ENCODE measurements around the gene B4GALNT2.
"Not testable (repeated sequence)": the region's sequence is repeated elsewhere in the genome, so short reads cannot be mapped to it uniquely, and the experiment has no call there.

B4GALNT2 gene

GRCh38 chr17:49183801-49184200, 51.2 kb downstream of the B4GALNT2 start:
- DNase-seq = no peak

- DNase-seq = not testable (repeated sequence)
These were observed 52.0 kb downstream of the B4GALNT2 start for GRCh38 chr17:49184522-49184921.

DNA sequence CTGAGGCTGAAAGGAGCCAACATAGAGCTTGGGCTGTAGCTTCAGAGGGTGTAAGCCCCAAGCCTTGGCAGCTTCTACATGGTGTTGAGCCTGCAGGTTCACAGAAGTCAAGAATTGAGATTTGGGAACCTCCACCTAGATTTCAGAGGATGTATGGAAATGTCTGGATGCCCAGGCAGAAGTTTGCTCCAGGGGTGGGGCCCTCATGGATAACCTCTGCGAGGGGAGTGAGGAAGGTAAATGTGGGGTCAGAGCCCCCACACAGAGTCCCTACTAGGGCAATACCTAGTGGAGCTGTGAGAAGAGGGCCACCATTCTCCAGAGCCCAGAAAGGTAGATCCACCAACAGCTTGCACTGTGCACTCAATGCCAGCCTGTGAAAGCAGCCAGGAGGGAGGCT, 52.8 kb downstream of the B4GALNT2 start:
- DNase-seq = not testable (repeated sequence)

- no peak for DNase-seq
These were observed 54.7 kb downstream of the B4GALNT2 start for GRCh38 chr17:49187301-49187700.

- no peak for DNase-seq
These were observed 58.4 kb downstream of the B4GALNT2 start for GRCh38 chr17:49190932-49191331.

- no peak for DNase-seq
These were observed 58.9 kb downstream of the B4GALNT2 start for GRCh38 chr17:49191409-49191916.

GRCh38 chr17:49191917-49192741, 59.6 kb downstream of the B4GALNT2 start:
- peak; percentile 83 for DNase-seq

GRCh38 chr17:49193513-49194296, 61.1 kb downstream of the B4GALNT2 start:
- DNase-seq = peak; percentile 56

DNA sequence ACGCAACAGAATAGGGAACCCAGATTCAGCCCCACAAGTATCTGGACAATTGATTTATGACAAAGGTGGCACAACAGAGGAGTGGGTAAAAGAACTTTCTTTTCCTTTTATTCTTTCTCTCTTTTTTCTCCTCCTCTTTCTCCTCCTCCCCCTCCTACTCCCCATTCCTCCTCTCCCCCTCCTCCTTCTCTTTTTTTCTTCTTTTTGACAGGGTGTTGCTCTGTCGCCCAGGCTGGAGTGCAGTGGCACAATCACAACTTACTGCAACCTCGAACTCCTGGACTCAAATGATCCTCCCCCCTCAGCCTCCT, 61.7 kb downstream of the B4GALNT2 start:
- no peak for DNase-seq

GRCh38 chr17:49195751-49196150, 63.2 kb downstream of the B4GALNT2 start:
- no peak for DNase-seq

- DNase-seq = no peak
These were observed 64.0 kb downstream of the B4GALNT2 start for GRCh38 chr17:49196520-49196919.

GRCh38 chr17:49197346-49197998, 64.9 kb downstream of the B4GALNT2 start:
- no peak for DNase-seq

- no peak for DNase-seq
These were observed 65.6 kb downstream of the B4GALNT2 start for GRCh38 chr17:49198211-49198610.

DNA sequence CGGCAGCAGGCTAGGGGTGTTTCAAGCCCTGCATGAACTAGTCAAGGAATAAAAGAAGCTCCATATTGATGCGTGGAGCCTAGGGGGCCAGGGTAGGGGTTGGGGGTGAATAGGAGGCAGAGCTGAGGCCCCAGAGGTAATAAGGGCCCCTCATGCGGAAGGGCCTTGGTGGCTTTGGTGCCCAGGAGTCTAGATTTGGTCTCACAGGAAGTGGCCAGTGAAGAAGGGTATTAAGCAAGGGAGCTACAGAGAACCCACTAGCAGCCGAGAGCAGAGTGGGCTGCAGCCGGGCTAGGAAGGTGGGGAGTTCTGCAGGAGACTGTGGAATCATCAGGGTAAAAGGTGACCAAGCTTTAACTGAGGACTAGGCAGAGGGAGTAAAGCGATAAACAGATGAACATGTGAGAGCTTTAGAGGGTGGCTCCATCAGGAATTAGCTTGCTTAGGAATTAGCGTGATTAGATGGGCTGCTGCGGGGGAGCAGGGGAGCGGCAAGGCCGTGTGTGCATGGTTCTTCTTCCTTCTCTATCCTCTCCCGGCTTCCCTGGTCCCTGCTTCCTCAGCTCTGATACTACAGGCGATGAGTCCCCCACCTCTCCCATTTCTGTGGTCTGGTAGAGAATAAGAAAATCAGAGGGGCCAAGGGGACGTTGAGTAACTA, 68.0 kb downstream of the B4GALNT2 start:
- no peak for DNase-seq

GRCh38 chr17:49201481-49201927, 68.9 kb downstream of the B4GALNT2 start:
- DNase-seq = no peak

GRCh38 chr17:49203796-49204195, 71.2 kb downstream of the B4GALNT2 start:
- DNase-seq = no peak

DNA sequence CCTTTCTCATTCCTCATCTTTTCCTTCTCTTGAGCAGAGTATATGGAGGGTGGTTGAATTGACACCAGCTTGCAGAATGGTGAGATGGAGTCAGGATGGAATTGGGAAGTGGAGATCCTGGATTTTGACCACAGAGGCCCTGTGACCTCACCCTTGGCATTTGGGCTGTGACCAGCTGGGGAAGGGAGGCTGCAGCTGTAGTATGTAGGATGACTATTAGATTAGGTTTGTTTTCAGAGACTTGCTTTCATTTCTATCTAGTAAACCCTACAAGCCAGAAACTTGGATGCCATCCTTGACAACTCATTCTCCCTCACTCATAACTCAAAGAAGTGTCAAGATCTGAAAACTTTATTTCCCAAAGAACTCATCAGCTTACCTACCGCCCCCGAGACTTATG, 71.9 kb downstream of the B4GALNT2 start:
- DNase-seq = no peak

DNA sequence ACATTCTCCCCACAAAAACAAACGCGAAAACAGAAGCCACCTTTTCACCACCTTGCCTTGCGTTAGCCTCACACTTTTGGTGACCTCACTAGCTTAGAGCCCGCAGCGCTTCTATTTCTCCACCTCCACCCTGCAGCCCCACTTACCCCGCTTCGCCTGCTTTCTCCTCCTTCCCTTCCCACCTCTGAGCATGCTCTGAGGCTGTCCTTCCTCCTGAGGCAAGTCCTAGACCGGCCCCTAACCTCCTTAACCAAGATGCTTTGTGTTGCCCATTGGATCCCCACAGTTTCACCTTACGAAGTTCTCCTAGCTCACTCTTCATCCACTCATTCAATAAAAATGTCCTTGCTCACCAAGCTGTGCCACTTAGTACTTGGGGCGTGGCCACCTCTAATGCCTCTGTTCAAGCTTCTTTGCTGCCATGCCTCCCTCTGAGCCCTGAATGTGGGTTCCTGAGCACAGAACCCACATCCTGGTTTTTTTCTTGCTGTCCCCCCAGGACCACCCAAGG, 76.5 kb downstream of the B4GALNT2 start:
- DNase-seq = no peak

DNA sequence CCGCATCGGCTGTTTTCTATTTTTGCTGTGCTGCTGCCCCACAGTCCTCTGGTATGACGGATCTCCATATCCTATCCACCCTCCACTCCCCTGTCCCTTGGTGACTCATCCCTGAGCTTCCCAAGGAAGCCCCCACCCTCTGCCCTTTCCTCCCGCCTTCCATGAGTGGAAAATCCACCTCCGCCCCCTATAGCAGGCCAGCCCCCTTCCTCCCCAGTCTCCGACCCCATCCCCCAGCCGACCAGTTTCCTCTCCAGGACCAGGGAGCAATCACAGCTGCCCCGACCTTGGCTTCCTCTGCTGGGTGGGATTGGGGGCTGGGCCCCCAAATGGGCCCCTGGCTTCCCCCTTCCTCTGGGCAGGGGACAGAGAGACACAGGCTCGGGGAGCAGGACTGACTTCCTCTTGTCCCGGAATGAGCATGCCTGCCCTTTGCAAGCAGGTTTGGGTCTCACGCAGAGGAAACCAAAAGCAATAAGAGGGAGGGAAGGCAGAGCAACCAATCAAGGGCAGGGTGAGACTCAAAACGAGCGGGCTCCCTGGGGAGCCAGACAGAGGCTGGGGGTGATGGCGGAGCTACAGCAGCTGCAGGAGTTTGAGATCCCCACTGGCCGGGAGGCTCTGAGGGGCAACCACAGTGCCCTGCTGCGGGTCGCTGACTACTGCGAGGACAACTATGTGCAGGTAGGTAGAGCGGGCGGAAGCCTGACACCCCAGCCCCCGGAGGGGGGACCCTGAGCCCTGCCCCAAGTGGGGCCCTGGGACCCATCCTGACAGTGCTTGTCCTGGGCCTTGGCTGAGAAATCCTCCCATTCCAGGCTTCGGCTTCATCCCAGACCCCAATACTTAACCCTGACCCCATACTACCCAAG, 77.8 kb downstream of the B4GALNT2 start, which contains the start of the genes ABI3 and GNGT2:
ABI3 (plus strand) TSS at position 550 of the 872 bp plus-strand sequence; CDS start at position 568, 18 bp downstream.
GNGT2 (minus strand) TSS at position 417 of the 872 bp plus-strand sequence. CDS start 3,152 bp downstream, outside the sequence.
- DNase-seq = peak; percentile 35

GRCh38 chr17:49213399-49213798, 80.8 kb downstream of the B4GALNT2 start:
- DNase-seq = no peak

- no peak for DNase-seq
These were observed 81.3 kb downstream of the B4GALNT2 start for GRCh38 chr17:49213847-49214246.

All from MV-4-11 (cell line).